ENCODE data around the gene TMEM178A. TPM values are rescaled to one million over a fixed set of nuclear protein-coding genes. Genes with fewer than 3 reads are reported as not detected.

The TMEM178A gene
- total RNA-seq, 2 donors from 2014 or later, result 5.4 to 6.5 TPM

DNA sequence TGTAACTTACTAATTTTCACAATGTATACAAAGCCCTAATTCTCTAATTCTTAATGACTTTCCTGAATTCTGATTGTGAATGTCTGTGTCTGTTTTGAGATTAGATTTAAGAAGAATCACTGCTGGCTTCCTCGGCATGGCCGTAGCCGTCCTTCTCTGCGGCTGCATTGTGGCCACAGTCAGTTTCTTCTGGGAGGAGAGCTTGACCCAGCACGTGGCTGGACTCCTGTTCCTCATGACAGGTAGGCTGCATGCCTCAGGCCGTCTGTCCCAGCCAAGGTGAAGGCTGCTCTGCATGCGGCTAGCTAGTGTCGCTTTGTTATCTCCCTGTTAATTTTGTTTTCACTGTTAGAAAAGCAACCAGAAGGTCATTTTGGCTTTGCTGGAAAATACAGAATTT, 41.2 kb downstream of the TMEM178A start:
- no peaks in the 10 kb centered on the region for H3K27me3 ChIP-seq (replicated peaks; ENCODE audit: insufficient read depth)
- H3K4me3 ChIP-seq, result no peak overlapping the region
- ATAC-seq (ENCODE audit: insufficient number of reproducible peaks, low FRiP score, low read depth) (no peak), DNase-seq (ENCODE audit: low spot score) (no peak)
- H3K27ac ChIP-seq, result no peak overlapping the region
- no peaks in the 10 kb centered on the region for H3K36me3 ChIP-seq
- no peaks in the 10 kb centered on the region for H3K4me1 ChIP-seq (ENCODE audit: control insufficient read depth in 1 of 2, low read depth in 2 of 2)
- TF ChIP-seq, protein P1, sequence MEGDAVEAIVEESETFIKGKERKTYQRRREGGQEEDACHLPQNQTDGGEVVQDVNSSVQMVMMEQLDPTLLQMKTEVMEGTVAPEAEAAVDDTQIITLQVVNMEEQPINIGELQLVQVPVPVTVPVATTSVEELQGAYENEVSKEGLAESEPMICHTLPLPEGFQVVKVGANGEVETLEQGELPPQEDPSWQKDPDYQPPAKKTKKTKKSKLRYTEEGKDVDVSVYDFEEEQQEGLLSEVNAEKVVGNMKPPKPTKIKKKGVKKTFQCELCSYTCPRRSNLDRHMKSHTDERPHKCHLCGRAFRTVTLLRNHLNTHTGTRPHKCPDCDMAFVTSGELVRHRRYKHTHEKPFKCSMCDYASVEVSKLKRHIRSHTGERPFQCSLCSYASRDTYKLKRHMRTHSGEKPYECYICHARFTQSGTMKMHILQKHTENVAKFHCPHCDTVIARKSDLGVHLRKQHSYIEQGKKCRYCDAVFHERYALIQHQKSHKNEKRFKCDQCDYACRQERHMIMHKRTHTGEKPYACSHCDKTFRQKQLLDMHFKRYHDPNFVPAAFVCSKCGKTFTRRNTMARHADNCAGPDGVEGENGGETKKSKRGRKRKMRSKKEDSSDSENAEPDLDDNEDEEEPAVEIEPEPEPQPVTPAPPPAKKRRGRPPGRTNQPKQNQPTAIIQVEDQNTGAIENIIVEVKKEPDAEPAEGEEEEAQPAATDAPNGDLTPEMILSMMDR (IDR thresholded peaks at IDR 0.05), result no peak
- H3K9me3 ChIP-seq, result no peaks in the 10 kb centered on the region

DNA sequence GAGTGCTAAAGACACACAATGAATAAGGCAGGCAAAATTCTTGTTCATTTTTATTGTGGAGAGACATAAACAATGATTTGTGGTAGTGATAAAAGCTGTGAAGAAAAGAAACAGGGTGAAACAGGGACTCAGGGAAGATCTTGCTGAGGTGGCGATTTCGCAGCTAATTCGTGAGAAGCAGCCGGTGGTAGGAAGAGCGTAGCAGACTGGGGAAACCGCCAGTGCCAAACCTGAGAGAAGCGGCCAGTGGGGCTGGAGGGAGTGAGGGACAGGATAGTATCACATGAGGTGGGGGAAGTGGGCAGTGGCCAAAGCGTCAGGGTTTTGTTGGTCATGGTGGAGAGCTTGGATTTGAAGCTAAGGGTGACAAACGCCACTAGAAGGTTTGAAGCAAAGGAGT, 42.3 kb downstream of the TMEM178A start:
- Histone ChIP-seq H3K4me3 (no peak overlapping the region), H3K27ac (no peak overlapping the region), H3K9me3 (no peaks in the 10 kb centered on the region), H3K27me3 (replicated peaks; ENCODE audit: insufficient read depth) (no peaks in the 10 kb centered on the region), H3K36me3 (no peaks in the 10 kb centered on the region), H3K4me1 (ENCODE audit: control insufficient read depth in 1 of 2, low read depth in 2 of 2) (no peaks in the 10 kb centered on the region)
- TF ChIP-seq, protein P1 (IDR thresholded peaks at IDR 0.05), result no peak
- DNase-seq (ENCODE audit: low spot score) (no peak), ATAC-seq (ENCODE audit: insufficient number of reproducible peaks, low FRiP score, low read depth) (no peak)

- Histone ChIP-seq H3K36me3 (no peaks in the 10 kb centered on the region), H3K4me3 (no peak overlapping the region), H3K27ac (no peak overlapping the region), H3K4me1 (ENCODE audit: control insufficient read depth in 1 of 2, low read depth in 2 of 2) (no peaks in the 10 kb centered on the region), H3K27me3 (replicated peaks; ENCODE audit: insufficient read depth) (no peaks in the 10 kb centered on the region), H3K9me3 (no peaks in the 10 kb centered on the region)
- ATAC-seq (ENCODE audit: insufficient number of reproducible peaks, low FRiP score, low read depth), result no peak
- TF ChIP-seq, protein P1 (IDR thresholded peaks at IDR 0.05), result no peak
- no peak for DNase-seq (ENCODE audit: low spot score)
Observed at GRCh38 chr2:39710807-39711206, 45.1 kb downstream of the TMEM178A start.

DNA sequence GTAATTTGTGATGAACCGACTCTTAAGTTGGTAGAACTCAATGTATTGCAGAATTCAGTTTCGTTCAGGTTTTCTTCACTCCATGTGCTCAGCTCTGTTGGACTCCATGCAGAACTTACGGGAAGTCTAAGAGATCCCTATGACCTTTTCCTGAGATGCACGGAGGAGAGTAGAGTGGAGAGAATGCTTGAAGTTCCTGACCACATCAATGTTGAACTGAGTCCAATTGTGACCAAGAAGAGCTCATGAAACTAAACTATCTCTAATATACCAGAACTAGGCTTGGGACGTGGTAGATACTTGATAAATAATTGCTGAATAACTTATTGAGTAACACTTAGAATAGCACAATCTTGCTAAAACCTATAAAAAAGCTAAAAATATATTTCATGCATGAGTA, 47.2 kb downstream of the TMEM178A start:
- no peak for ATAC-seq (ENCODE audit: insufficient number of reproducible peaks, low FRiP score, low read depth)
- Histone ChIP-seq H3K4me3 (no peak overlapping the region), H3K9me3 (no peaks in the 10 kb centered on the region), H3K27ac (no peak overlapping the region), H3K36me3 (no peaks in the 10 kb centered on the region), H3K27me3 (replicated peaks; ENCODE audit: insufficient read depth) (no peaks in the 10 kb centered on the region), H3K4me1 (ENCODE audit: control insufficient read depth in 1 of 2, low read depth in 2 of 2) (peaks cover 0 to 1% of the 10 kb centered on the region in 2 donors)
- no peak for DNase-seq (ENCODE audit: low spot score)
- TF ChIP-seq, protein P1 (IDR thresholded peaks at IDR 0.05), result no peak

GRCh38 chr2:39715095-39715494, 49.4 kb downstream of the TMEM178A start:
- DNase-seq (ENCODE audit: low spot score) (no peak), ATAC-seq (ENCODE audit: insufficient number of reproducible peaks, low FRiP score, low read depth) (no peak)
- TF ChIP-seq, protein P1 (IDR thresholded peaks at IDR 0.05), result no peak
- Histone ChIP-seq H3K9me3 (no peaks in the 10 kb centered on the region), H3K4me3 (no peak overlapping the region), H3K27ac (no peak overlapping the region), H3K36me3 (no peaks in the 10 kb centered on the region), H3K27me3 (replicated peaks; ENCODE audit: insufficient read depth) (no peaks in the 10 kb centered on the region), H3K4me1 (ENCODE audit: control insufficient read depth in 1 of 2, low read depth in 2 of 2) (peaks cover 7 to 23% of the 10 kb centered on the region in 2 donors)

All from thoracic aorta (tissue), 2 donors.